GM18499 (cell line): ENCODE data around the gene LOXL3.

Experiments used
- ATAC-seq: cut with Tn5 transposase; IDR thresholded peaks from one replicate; pipeline ENCODE4 v1.9.1; 2021; ENCODE audit warnings: moderate number of reproducible peaks; ENCODE audit not compliant: insufficient read depth, unreplicated experiment

Gene LOXL3

DNA sequence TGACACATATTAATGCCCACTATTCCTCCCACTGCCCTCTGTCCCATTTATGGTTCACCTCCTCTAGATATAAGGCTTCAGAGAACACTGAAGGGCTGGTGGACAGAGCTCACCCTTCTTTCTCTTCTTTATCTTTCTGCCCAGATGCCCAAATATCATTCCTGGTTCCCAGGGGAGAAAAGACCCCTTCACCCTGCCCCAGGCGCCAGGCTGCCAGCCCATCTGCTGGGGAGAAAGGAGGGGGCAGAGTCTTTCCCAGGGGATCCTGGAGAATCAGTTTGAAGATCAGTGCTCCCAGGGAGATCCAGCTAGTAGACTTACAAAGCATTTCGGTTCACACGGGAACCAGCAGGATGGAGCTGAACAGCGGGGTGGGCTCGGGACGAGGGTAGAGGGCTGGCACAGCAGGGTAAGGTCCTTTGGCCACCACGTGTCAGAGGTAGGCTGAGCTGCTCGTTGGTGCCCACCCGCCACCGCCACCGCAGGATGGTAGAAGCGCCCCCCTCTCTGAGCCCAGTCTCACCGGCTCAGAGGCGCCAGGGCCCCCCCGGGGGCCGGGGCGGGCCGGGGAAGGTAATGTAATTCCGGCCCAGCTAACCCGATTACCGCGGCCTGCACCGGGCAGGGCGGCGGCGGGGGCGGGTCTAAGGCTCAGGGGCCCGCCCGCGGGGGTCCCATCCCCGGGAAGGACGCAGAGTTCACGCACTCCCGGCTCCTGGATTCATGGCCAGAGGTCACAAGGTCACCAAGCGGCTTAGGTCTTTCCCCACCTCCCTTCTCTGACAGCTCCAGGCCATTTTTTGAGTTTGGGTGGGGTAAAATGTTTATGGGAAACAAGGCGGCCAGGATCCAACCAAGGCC, 40.8 kb downstream of the LOXL3 start:
- no peak for ATAC-seq

DNA sequence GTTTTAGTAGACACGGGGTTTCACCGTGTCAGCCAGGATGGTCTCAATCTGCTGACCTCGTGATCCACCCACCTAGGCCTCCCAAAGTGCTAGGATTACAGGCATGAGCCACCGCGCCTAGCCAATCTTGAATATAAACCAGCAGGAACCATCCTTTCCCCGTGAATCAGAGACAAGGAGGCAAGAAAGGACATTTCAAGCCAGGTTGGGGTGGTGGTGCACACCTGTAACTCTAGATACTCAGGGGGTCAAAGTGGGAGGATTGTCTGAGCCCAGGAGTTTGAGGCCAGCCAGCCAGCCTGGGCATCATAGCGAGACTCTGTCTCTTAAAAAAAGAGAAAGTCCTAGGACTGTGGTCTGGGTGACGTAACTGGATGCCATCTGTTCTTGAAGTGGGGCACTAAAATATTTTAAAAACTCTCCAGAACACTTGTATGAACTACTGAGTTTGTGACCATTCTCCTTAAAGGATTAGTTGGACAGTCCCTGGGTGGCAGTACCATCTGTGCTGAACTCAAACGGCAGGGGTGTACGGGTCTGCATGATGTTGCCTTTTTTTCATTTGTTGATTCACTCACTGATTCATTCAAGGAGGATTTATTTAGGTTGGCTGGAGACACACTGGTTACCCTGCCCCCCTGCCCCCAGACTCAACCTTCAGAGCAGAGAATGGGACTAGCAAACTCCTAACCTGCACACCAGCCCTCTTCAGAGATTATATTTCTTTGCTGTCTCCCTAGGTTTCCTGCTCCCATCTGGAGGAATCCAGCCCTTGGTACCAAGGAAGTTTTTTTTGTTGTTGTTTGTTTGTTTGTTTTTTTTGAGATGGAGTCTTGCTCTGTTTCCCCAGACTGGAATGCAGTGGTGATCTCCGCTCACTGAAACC, 42.4 kb downstream of the LOXL3 start:
- ATAC-seq = no peak

GRCh38 chr2:74510272-74510671, 43.5 kb downstream of the LOXL3 start:
- ATAC-seq = no peak

DNA sequence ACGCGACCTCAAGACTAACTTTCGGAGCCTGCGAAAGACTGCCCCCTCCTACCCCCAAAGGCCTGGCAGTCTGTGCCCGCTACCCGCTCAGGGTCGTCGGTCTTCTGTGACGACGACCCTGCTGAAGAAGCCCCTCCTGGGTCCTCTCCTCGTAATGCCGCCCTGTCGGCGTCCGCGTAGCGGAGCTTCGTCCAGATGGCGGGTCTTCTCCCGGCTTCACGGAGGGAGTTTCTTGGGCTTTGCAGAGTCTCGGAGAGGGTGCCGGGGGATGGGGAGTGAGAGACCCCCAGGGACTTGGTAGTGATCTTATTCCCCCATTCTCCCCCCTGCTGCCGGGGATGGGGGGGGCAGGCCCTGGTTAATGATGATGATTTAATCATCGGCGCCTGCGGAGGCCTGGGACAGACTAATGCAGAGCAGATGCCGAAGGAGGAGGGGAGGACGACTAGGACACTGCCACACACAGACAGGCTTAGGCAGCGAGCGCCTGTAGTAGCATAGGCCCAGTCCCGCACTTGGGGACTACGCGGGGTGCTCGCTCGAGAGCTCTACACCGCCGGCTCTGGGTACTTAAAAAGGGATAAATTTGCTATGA, 45.7 kb downstream of the LOXL3 start:
- no peak for ATAC-seq

GRCh38 chr2:74507145-74507925, 46.4 kb downstream of the LOXL3 start, which contains the start of gene PCGF1:
Gene PCGF1, minus strand, starts transcription at chr2:74507695. Its CDS starts 27 bp downstream, at chr2:74507668.
- peak; percentile 84 for ATAC-seq

DNA sequence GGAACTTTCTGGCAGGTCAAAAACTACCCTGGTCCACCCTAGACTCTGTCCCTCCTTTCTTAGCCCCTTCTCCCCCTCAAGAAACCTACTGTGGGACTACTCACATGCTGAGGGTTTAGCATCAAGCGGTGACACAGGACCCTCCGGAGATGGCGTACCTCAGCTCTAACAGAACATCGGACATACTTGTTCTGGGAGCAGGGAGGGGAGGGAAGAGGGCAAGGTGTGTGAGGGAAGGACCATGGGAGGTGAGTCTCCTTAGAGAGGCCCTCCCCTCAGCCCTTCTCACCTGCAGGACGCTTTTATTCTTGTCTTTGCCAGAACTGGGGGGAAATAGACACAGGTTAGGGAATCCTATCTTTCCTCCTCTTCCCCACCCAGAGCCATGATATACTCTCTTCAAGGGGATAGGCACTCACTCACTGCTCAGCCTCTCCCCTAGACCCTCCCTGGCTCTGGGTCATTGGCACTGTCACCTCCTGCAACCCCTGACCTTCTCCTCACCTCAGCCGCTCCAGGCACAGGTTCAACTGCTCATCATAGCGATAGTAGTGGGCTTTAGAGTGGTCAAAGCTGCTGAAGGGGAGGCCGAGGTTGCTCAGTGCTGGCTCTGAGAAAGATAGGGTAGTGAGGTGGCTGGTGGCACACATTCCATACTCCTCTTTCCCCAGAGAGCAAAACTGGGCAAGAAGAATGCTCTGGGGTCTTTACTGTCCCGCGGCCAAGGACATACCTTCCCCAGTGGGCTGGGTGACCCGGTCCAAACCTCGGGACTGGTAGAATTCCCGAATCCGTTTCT, 48.1 kb downstream of the LOXL3 start:
- no peak for ATAC-seq

DNA sequence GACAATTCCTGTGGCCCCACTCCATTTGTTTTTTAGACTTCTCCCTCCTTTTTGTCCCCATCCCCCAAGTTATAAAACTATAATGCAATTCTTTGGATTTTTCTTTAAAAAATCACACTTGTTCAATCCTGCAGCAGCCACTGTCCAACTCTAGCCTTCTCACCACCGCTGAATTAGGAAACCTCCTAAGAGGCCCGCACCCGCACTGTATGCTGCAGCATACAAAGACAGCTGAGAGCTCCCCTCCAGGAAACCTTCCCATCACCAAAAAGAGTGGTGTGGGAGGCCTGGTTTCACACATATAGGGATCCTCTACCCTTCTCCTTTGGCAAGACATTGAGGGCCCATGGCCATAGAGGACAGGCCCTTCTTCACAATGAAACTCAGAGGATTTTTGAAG, 49.2 kb downstream of the LOXL3 start:
- no peak for ATAC-seq

DNA sequence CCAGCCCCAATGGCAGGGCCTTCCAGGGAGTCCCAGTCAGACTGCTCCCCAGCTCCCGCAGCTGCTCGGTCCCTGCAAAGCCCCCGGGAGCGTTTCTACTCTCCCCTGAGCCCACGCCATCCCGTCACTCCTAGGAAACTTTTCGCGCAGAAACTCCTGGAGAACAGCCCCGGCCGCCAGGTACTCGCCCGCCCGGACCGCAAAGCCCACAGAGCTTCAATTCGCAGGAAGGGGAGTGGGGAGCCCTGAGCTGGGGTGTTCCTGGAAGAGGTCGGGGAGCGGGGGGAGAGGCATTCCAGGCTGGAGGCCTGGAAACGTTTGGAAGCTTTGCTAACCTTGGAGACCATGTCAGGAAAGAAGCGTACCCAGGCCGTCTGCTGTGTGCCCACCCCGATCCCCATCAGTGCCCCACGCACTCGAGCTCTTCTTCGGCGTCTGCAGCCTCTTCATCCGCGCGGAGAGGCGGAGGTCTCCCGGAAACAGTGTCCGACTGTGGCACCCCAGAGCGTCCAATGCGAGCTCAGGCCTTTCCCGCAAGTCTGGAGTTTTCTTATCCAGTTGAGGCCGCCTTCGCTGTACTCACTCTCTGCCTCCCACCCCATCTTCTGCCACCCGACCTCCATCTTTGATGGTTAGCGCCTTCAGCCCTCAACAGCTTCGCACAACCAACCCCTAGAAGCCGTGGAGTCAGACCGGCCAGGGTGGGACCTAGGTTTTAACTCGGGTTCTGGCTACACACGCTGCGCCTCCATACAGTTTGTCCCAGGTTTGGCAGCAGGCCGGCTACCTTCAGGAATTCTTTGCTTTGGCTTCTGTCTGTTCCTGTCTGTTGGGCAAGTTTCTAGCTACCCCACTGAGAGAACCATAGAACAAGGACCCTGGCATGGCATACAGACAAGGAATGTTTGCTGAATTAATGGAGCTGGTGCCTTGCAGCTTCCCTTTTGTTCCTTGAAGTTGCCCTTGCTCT, 50.0 kb downstream of the LOXL3 start:
- no peak for ATAC-seq

DNA sequence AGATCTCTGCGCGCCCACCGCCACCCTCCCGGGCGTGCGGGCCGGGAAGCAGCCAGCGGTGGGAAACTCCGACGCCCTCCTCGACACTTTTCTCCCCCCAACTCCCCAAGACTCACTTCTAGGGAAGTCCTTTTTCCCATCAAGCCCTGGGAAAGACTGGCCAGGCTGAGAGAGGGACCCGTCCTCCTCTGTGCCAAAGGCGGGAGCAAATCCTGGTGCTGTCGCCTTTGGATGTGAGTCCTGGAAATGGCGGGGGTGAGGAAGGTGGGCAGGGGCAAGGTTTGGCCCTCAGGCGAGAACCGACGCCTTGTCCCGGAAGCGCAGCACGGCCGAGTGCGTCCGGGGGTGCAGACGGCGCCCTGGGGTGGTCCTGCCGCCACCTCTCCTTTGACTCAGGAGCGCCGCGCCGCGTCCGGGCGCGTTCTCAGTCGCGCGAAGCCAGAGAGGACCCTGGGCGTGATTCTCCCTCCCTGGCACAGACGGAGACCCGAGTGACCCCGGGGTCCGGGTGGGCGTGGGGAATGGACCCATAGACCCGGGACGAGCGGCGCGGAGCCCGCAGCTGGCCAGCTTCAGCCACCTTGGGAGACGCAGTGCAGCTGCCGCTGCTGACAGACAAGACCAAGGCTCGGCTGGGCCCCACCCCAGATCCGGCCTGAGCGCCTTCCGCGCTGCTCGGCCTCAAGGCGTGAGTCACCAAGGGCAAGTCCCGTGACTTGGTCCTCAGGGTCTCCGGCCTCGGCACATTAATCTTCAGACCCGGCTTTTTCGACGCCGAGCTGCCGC, 50.8 kb downstream of the LOXL3 start:
- ATAC-seq = no peak

DNA sequence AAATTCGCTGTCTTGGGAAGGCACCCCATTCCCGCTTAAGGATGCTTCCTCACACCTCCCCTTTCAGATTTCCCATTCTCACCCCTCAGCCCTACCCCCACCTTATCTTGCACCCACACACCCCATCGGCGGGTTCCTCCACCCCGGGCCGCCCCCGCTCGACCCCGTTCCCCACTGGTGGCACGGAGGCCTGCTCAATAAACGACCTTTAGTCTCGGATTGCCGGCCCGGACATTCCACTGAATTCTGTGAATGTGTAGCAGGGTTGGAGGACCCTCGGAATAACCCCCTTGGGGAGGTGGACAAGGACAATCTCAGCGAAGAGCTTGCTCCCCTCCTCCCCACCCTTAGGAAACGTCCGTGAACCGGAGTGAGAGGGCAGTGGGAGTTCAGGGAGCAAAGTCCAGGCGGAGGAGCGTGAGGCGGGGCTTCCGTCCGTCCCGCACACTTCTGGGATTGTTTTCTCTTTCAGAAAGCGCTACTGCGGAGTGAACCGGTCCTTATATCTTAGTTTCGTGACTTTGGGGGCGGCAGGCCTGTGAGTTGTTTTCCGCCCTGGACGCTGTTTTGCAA, 51.5 kb downstream of the LOXL3 start:
- no peak for ATAC-seq

DNA sequence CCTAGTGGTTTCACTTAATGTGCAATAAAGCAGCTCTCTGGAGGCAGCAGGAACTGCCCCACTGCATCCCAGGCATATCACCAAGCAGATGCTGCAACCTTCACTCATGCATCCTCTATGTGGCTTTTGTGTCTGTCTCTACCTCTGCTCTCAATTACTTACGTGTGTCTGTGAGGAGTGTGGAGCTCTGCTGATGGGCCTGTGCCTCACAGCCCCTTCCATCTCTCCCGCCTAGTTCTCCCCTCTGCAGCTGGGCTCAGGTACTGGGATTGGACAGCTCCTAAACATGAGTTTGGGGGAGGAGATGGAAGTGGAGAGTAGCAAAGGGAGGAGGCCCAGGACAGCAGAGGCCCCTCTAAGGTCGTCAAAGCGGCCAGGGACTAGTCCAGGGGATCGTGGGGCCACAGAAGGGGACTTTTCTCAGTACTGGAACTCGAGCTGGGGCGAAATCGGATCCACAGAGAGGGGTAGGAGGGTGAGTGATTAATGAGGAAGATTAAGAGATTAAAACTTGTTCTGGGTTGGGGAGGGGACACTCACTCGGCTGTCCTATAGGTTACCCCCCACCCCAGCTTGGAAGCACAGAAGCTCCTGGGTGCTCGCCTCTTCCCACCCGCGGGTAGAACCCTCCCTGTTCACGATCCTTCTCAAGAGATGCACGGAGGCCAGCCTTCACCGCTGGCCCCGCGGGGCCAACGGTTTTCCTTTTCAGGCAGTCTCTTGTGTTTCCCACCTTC, 52.2 kb downstream of the LOXL3 start:
- ATAC-seq = no peak

DNA sequence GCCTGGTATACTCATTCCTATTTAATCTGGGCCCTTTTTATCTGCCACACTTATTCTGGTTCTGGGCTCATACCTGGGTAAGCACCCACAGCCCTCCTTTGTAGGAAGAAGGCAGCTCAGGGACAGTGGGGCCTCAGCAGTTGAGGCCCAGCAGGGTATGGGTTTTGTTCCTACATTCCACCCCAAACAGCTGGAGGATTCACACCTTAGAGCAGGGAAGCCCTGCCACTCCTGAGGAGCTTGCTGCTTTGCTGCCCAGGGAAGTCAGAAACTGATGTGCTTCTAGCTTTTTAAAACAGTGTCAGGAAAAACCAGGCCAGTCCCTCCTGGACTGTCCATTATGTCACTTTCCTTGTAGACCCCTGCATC, 53.2 kb downstream of the LOXL3 start:
- ATAC-seq = no peak

- no peak for ATAC-seq
Observed at GRCh38 chr2:74499940-74500577, 53.7 kb downstream of the LOXL3 start.

DNA sequence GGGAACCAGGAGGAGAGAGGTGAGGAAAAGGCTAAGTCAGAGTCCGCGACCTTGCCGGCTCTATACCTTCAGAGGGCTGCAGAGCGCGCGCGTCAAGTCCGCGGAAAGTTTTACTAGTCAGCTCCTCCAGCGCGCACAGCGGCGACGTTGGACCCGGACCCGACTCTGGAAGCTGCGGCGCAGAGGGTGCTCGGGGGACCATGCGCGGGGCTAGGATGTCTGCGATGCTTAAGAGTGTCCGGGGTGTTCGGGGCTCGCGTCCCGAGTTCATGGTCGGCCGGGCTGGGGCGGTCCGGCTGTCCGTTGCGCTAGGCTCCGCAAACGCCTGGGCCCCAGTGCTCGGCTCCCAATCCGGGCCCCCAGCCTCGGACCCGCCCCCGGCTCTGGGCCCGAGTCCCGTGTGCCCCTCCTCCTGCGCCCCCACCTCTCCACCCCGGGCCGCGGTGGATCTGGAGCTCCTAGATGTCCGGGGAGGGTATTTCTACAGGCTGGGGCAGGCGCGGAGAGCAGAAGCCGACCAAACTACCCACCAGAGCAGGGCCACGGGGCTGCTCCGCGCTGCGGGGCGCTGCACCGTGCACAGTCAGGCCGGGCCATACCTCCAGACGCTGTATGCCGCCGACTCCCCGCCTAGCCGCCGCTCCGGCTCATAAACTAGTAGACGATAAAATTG, 54.3 kb downstream of the LOXL3 start, which contains the start of gene LBX2:
LBX2 (minus strand) TSS at position 337 of the 673 bp plus-strand sequence; CDS start at position 271, 66 bp downstream.
- ATAC-seq = no peak

DNA sequence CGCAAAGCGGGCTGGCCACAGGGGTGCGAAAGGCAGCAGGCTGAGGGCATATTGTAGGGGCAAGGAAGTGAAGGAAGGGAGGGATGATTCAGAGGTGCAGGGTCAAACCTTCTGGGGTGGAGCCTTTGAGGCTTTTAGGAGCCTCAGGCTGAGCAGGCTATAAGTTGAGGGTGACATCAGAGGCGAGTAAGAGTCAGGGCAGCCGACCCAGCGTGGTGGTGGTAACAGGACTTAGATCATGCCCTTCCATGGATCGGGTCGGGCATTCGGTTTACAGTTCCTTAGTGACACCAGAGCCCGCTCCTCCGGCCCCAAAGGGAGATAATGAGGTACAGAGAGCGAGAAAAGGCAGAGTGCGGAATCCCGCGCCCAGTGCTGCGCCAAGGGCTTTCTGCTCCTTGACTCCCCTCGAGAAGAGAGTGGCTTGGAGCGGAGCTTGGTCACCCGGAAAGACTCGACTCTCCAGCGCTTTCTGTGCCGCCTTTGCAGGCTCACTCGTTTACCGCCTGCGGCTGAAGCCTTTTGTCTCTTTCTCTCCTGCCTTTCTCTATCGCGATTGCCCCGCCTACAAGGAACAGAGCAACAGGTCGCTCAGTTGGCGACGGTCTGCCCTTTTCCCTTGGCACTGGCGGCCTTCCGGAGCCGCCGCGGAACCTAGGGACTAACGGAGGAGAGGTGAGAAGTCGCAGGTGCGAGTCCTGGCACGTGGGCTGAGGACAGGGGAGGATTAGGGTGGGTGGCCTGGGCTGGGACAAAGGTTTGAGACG, 55.1 kb downstream of the LOXL3 start:
- no peak for ATAC-seq
